Rectal smooth muscle tissue (tissue), 1 donor: ENCODE data around the gene TDRKH.

Experiments
- H3K27ac ChIP-seq: one replicate; pipeline ENCODE4 v1.7.0; 2013; ENCODE audit warnings: low read depth, low read length, inconsistent platforms
- H3K27me3 ChIP-seq: one replicate; pipeline ENCODE4 v1.7.0; 2013; ENCODE audit warnings: low read length; ENCODE audit not compliant: control insufficient read depth, insufficient read depth
- H3K36me3 ChIP-seq: one replicate; pipeline ENCODE4 v1.7.0; 2013; ENCODE audit warnings: low read length; ENCODE audit not compliant: control insufficient read depth, insufficient read depth
- H3K4me1 ChIP-seq: one replicate; pipeline ENCODE4 v1.7.0; 2013; ENCODE audit warnings: low read length; ENCODE audit not compliant: control insufficient read depth, insufficient read depth
- H3K4me3 ChIP-seq: one replicate; pipeline ENCODE4 v1.7.0; 2013; ENCODE audit warnings: low read length
- H3K9ac ChIP-seq: one replicate; pipeline ENCODE4 v1.7.0; 2013; ENCODE audit warnings: low read length

The TDRKH gene

GRCh38 chr1:151817353-151817730 is 27.0 kb upstream of the TDRKH start:
- Histone ChIP-seq H3K27ac (no peak overlapping the region), H3K36me3 (no peaks in the 10 kb centered on the region), H3K4me3 (no peak overlapping the region), H3K9ac (no peak overlapping the region), H3K4me1 (no peaks in the 10 kb centered on the region), H3K27me3 (no peaks in the 10 kb centered on the region)

GRCh38 chr1:151816548-151817352 is 26.4 kb upstream of the TDRKH start:
- Histone ChIP-seq H3K36me3 (no peaks in the 10 kb centered on the region), H3K27ac (no peak overlapping the region), H3K4me1 (no peaks in the 10 kb centered on the region), H3K27me3 (no peaks in the 10 kb centered on the region), H3K9ac (no peak overlapping the region), H3K4me3 (no peak overlapping the region)

- no peak overlapping the region for H3K4me3 ChIP-seq
- H3K36me3 ChIP-seq, result no peaks in the 10 kb centered on the region
- no peak overlapping the region for H3K27ac ChIP-seq
- no peaks in the 10 kb centered on the region for H3K27me3 ChIP-seq
- H3K9ac ChIP-seq, result no peak overlapping the region
- H3K4me1 ChIP-seq, result no peaks in the 10 kb centered on the region
These were observed 25.5 kb upstream of the TDRKH start for GRCh38 chr1:151815716-151816327.

GRCh38 chr1:151814971-151815545 is 24.8 kb upstream of the TDRKH start:
- H3K27ac ChIP-seq, result no peak overlapping the region
- no peaks in the 10 kb centered on the region for H3K36me3 ChIP-seq
- H3K4me3 ChIP-seq, result no peak overlapping the region
- no peaks in the 10 kb centered on the region for H3K27me3 ChIP-seq
- no peaks in the 10 kb centered on the region for H3K4me1 ChIP-seq
- H3K9ac ChIP-seq, result no peak overlapping the region

- Histone ChIP-seq H3K9ac (no peak overlapping the region), H3K36me3 (no peaks in the 10 kb centered on the region), H3K27ac (no peak overlapping the region), H3K27me3 (no peaks in the 10 kb centered on the region), H3K4me3 (no peak overlapping the region), H3K4me1 (no peaks in the 10 kb centered on the region)
These were observed 24.1 kb upstream of the TDRKH start for GRCh38 chr1:151814426-151814825.

- Histone ChIP-seq H3K9ac (no peak overlapping the region), H3K4me3 (no peak overlapping the region), H3K36me3 (no peaks in the 10 kb centered on the region), H3K27ac (no peak overlapping the region), H3K27me3 (no peaks in the 10 kb centered on the region), H3K4me1 (no peaks in the 10 kb centered on the region)
These were observed 23.1 kb upstream of the TDRKH start for GRCh38 chr1:151813271-151813977.

- no peak overlapping the region for H3K4me3 ChIP-seq
- no peak overlapping the region for H3K9ac ChIP-seq
- H3K4me1 ChIP-seq, result no peaks in the 10 kb centered on the region
- no peaks in the 10 kb centered on the region for H3K27me3 ChIP-seq
- H3K27ac ChIP-seq, result no peak overlapping the region
- no peaks in the 10 kb centered on the region for H3K36me3 ChIP-seq
These were observed 20.9 kb upstream of the TDRKH start for GRCh38 chr1:151811181-151811580.

GRCh38 chr1:151809985-151810556 is 19.8 kb upstream of the TDRKH start:
- H3K27me3 ChIP-seq, result no peaks in the 10 kb centered on the region
- H3K4me3 ChIP-seq, result no peak overlapping the region
- H3K27ac ChIP-seq, result no peak overlapping the region
- no peaks in the 10 kb centered on the region for H3K4me1 ChIP-seq
- no peaks in the 10 kb centered on the region for H3K36me3 ChIP-seq
- no peak overlapping the region for H3K9ac ChIP-seq

- H3K9ac ChIP-seq, result no peak overlapping the region
These were observed 19.1 kb upstream of the TDRKH start for GRCh38 chr1:151809290-151809984.

GRCh38 chr1:151807766-151808165 is 17.5 kb upstream of the TDRKH start:
- H3K4me3 ChIP-seq, result no peak overlapping the region
- H3K27me3 ChIP-seq, result no peaks in the 10 kb centered on the region
- H3K27ac ChIP-seq, result no peak overlapping the region
- no peaks in the 10 kb centered on the region for H3K4me1 ChIP-seq
- H3K9ac ChIP-seq, result no peak overlapping the region
- no peaks in the 10 kb centered on the region for H3K36me3 ChIP-seq

More at GRCh38 chr1:151809290-151809984, 19.1 kb upstream of the TDRKH start:
- no peaks in the 10 kb centered on the region for H3K27me3 ChIP-seq
- H3K4me3 ChIP-seq, result no peak overlapping the region
- H3K4me1 ChIP-seq, result no peaks in the 10 kb centered on the region
- H3K36me3 ChIP-seq, result no peaks in the 10 kb centered on the region
- H3K27ac ChIP-seq, result no peak overlapping the region

GRCh38 chr1:151807131-151807530 is 16.8 kb upstream of the TDRKH start:
- Histone ChIP-seq H3K4me1 (no peaks in the 10 kb centered on the region), H3K36me3 (no peaks in the 10 kb centered on the region), H3K27ac (no peak overlapping the region), H3K9ac (no peak overlapping the region), H3K27me3 (no peaks in the 10 kb centered on the region), H3K4me3 (no peak overlapping the region)

- no peaks in the 10 kb centered on the region for H3K4me1 ChIP-seq
- no peak overlapping the region for H3K4me3 ChIP-seq
- H3K36me3 ChIP-seq, result no peaks in the 10 kb centered on the region
- H3K27me3 ChIP-seq, result no peaks in the 10 kb centered on the region
- H3K27ac ChIP-seq, result no peak overlapping the region
- no peak overlapping the region for H3K9ac ChIP-seq
These were observed 15.9 kb upstream of the TDRKH start for GRCh38 chr1:151806170-151806569.
